Activated T-helper 1 cell treated with anti-CD3 and anti-CD28 coated beads, Interleukin-2, amount 50 U/mL, for 16 hours (primary cell): Measurements from ENCODE around the gene CALML3.

Source experiments
- DNase-seq, 2 donors: peaks; one replicate each; pipeline ENCODE4 v3.0.0-alpha.2; 2020; ENCODE audit warnings: low read depth in 1 of 2, low spot score in 1 of 2

Gene CALML3

GRCh38 chr10:5523796-5524574 lies 776 bp upstream of the CALML3 start:
- DNase-seq, result no peak

- no peak for DNase-seq
Measured at GRCh38 chr10:5525561-5526341, 990 bp downstream of the CALML3 start.

GRCh38 chr10:5526691-5527331 lies 2.0 kb downstream of the CALML3 start:
- DNase-seq, result no peak

- DNase-seq, result no peak
Measured at GRCh38 chr10:5527332-5528200, 2.8 kb downstream of the CALML3 start.

- no peak for DNase-seq
Measured at GRCh38 chr10:5528989-5529701, 4.4 kb downstream of the CALML3 start.

- DNase-seq, result no peak
Measured at GRCh38 chr10:5529702-5530411, 5.1 kb downstream of the CALML3 start.

- DNase-seq, result no peak
Measured at GRCh38 chr10:5530412-5530806, 5.6 kb downstream of the CALML3 start.

- no peak for DNase-seq
Measured at GRCh38 chr10:5530846-5531557, 6.2 kb downstream of the CALML3 start.

GRCh38 chr10:5531558-5532306 lies 7.0 kb downstream of the CALML3 start:
- DNase-seq, result no peak

GRCh38 chr10:5532307-5532605 lies 7.5 kb downstream of the CALML3 start:
- DNase-seq, result no peak

GRCh38 chr10:5532618-5533097 lies 7.9 kb downstream of the CALML3 start:
- no peak for DNase-seq

GRCh38 chr10:5533098-5533731 lies 8.5 kb downstream of the CALML3 start:
- no peak for DNase-seq

- DNase-seq, result no peak
Measured at GRCh38 chr10:5534051-5534821, 9.5 kb downstream of the CALML3 start.

- no peak for DNase-seq
Measured at GRCh38 chr10:5534880-5535856, 10.4 kb downstream of the CALML3 start.

GRCh38 chr10:5536486-5537081 lies 11.8 kb downstream of the CALML3 start:
- no peak for DNase-seq

- no peak for DNase-seq
Measured at GRCh38 chr10:5537684-5538083, 12.9 kb downstream of the CALML3 start.
